Stimulated activated effector memory CD8-positive, alpha-beta T cell treated with anti-CD3 and anti-CD28 coated beads, Interleukin-12 subunit alpha, Interleukin-12 subunit beta, amount 100 ng/mL, for 72 hours (primary cell): Measurements from ENCODE around the gene RASGRF2.

Experiments used
- ATAC-seq: fragments of 150-1000 bp; cut with Tn5 transposase; 2 replicates; pipeline ENCODE4 v1.10.0; 2021
- DNase-seq, 2 donors: peaks; one replicate each; pipeline ENCODE4 v3.0.0; 2021 to 2022; ENCODE audit warnings: low spot score in 2 of 2
- H3K27ac Mint-ChIP-seq: one replicate; pipeline ENCODE4 v1.8.0; 2022; ENCODE audit warnings: mild to moderate bottlenecking, mixed read lengths
- H3K36me3 Mint-ChIP-seq: one replicate; pipeline ENCODE4 v1.8.0; 2022; ENCODE audit warnings: mild to moderate bottlenecking, mixed read lengths
- H3K4me1 Mint-ChIP-seq: one replicate; pipeline ENCODE4 v1.8.0; 2022; ENCODE audit warnings: mixed read lengths
- H3K4me3 Mint-ChIP-seq: one replicate; pipeline ENCODE4 v1.8.0; 2022; ENCODE audit warnings: mild to moderate bottlenecking, mixed read lengths
- H3K9me3 Mint-ChIP-seq: one replicate; pipeline ENCODE4 v1.8.0; 2022; ENCODE audit warnings: mixed read lengths

The RASGRF2 gene

GRCh38 chr5:81181576-81182316 is 221.6 kb downstream of the RASGRF2 start:
- no peaks in the 10 kb centered on the region for H3K9me3 Mint-ChIP-seq
- peaks cover 11% of the 10 kb centered on the region for H3K4me1 Mint-ChIP-seq
- no peak for DNase-seq
- peaks cover 4% of the 10 kb centered on the region for H3K36me3 Mint-ChIP-seq
- H3K4me3 Mint-ChIP-seq, result no peak overlapping the region
- H3K27ac Mint-ChIP-seq, result peak overlapping the region; percentile 62
- ATAC-seq, result no peak

DNA sequence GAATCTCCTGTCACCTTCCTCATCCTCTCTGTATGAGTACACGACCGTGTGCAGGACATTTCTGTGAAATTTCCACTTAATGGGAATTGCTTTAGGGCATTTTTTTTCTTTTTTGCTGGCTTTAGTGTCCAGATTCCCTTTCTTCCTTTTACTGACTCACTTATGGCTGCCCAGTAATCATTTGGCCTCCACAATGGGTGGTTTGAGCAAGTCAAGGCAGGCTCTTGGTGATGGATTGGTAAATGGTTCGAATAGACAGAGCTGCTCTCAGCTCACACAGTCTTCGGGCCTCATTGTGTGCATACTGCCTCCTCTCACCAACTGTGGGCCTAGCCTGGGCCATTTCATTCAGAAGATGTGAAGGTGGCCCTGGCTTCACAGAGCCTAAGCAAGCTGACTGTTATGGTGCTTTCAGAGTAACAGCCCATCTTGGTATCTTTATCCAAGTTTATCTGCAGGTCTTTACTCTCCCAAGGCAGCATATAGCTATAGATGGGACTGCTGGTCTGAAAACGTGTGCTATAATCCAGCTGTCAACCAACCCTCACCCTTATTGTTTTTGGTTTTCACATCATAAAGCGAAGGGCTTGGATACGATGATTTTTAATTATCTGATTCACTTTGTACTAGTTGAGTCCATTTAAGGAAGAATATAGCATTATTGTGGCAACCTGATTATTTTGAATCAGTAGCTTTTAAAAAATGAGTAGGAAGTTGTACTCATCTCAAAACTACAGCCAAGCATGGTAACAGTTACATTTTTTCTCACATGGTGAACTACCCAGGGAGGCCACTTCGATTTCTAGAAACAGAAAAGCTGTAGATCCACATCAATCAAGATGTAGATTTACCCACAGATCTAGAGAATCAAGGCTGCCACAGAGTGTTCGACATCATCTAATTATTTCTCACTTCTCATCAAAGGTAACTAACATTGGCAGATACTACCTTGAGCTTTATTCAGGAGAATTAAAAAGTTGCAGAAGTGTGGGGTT is 222.5 kb downstream of the RASGRF2 start:
- Mint-ChIP-seq H3K27ac (peak overlapping the region; percentile 62), H3K9me3 (no peaks in the 10 kb centered on the region), H3K36me3 (peaks cover 4% of the 10 kb centered on the region), H3K4me1 (peaks cover 12% of the 10 kb centered on the region), H3K4me3 (no peak overlapping the region)
- ATAC-seq (peak; percentile 82), DNase-seq (no peak)

DNA sequence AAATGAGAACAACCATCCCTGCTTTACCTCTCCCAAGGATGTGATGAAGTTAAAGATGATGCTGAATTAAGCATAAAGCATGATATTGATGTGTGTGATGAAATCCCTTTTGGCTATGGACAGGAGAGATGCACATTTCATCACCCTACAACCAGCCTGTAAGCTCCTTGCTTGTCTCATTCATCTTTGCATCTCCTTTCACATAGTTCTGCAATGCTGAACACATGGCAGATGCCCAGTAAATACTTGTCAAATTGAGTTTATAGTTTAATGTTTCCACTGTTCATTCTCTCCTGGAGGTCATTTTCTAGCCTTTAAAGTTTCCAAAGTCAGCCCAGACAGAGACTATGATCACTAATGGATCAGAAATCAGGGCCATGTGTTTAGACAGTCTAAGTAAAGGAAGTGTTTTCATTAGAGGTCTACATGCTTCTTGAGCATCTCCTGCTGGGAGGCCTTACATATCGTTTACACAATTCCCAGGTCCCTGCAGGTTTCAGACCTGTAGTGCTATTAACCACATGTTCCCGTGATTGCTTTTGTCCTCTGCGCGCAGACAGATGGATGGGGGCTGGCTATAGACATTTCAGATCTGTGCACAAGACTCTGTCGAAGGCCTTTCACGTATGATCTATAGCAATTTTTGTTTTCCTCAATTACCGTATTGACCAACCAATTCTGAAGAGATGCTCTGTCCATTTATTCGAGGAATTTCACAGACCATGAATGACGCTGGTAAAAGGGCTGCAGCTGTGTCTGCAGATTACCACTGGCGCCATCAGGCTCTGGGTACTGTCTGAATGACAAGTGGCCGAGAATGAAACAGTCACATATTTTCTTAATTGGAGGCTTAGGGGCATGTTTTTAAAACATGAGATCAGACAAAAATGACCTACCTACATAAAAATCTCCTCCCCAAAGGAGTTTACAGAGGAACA is 223.9 kb downstream of the RASGRF2 start:
- Mint-ChIP-seq H3K27ac (peak overlapping the region; percentile 62), H3K4me1 (peaks cover 25% of the 10 kb centered on the region)

DNA sequence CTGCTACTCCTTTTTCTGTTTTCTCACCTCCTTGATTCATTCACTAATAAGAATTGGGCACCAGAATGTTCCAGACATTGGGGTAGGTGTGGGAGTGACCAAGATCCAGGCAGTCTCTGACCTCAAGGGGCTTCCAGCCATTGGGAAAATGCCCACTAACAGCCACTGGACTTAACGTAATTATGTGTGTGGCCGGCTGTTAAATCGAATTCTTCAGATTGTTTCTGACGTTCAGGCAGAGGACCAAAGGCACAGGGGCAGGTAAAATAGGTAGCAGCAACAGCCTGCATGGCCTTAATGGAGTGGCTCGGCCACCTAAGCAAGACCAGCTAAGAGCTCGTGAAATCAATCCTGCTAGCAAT is 224.6 kb downstream of the RASGRF2 start:
- Mint-ChIP-seq H3K27ac (peak overlapping the region; percentile 26), H3K4me1 (peaks cover 29% of the 10 kb centered on the region), H3K9me3 (no peaks in the 10 kb centered on the region), H3K36me3 (peaks cover 4% of the 10 kb centered on the region), H3K4me3 (no peak overlapping the region)
- ATAC-seq (no peak), DNase-seq (no peak)

More for the DNA sequence above, 223.9 kb downstream of the RASGRF2 start:
- ATAC-seq, result no peak
- no peak for DNase-seq
- Mint-ChIP-seq H3K9me3 (no peaks in the 10 kb centered on the region), H3K36me3 (peaks cover 4% of the 10 kb centered on the region), H3K4me3 (no peak overlapping the region)

DNA sequence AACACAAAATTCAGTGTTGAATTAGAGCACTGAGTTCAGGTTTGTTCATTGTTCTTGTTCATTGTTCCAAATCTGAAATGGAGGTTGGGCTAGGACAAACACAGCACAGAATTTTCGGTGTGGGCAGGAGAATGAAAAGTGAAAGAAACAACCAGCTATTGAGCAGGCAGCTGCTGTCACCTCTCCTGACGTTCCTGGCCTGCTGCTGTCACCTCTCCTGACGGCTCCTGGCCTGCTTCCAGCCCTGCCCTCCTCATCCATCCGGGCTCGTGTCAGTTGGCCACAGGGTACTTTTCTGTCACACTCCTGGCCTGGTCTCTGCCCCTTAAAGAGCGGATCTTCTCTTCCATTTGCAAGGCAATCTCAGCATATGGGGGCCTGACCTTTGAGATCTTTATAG is 227.7 kb downstream of the RASGRF2 start:
- H3K36me3 Mint-ChIP-seq, result peaks cover 4% of the 10 kb centered on the region
- H3K9me3 Mint-ChIP-seq, result no peaks in the 10 kb centered on the region
- DNase-seq (no peak), ATAC-seq (no peak)
- peak overlapping the region; percentile 81 for H3K27ac Mint-ChIP-seq
- H3K4me1 Mint-ChIP-seq, result peaks cover 21% of the 10 kb centered on the region
- peak overlapping the region; percentile 18 for H3K4me3 Mint-ChIP-seq

DNA sequence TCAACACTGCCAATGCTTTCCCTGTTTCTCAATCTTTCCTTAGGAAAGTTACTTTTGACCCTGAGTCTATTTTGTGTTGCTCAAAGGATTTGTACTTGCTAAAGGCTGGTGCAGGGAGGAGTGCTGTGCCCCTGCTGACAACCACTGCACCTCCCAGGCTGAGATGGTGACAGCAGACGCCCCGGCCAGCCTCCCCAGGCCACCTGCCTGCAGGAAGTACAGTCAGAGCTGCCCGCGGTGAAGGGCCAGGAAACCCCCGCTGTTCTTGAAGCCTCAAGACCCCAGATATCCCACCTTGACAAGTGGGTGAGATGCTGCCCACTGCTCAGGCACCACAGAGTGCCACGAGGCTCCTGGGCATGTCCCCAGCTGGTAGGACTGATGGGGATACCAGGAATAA is 228.8 kb downstream of the RASGRF2 start:
- Mint-ChIP-seq H3K9me3 (no peaks in the 10 kb centered on the region), H3K4me3 (peak overlapping the region; percentile 18), H3K4me1 (peaks cover 18% of the 10 kb centered on the region), H3K36me3 (peaks cover 4% of the 10 kb centered on the region), H3K27ac (peak overlapping the region; percentile 81)
- peak; percentile 87 for ATAC-seq
- peak in 1 of 2 donors; percentile 66 for DNase-seq

DNA sequence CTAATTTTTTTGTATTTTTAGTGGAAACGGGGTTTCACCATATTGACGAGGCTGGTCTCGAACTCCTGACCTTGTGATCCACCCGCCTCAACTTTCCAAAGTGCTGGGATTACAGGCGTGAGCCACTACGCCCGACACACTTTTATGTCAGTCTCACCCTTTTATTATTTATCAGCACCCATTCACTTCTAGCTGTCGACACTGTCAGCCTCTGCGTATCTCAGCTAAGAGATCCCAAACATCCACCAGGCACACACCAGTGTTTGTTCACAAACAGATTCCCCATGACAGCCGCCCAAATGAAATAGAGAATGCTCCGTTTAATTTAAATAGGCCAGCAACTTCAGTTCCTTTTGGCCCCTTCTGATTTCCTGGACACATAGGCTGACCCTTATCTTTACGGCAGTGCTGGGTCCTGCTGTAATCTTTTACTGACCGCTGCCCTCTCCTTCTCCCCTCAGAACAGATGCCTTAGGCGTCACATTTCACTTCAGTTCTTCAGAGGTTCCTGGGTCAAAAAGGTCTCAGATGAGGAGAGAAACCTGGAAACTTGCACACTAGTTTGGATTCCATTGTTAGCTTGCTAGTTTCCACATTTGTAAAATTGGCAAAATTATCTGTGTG is 229.8 kb downstream of the RASGRF2 start:
- DNase-seq (no peak), ATAC-seq (no peak)
- peak overlapping the region; percentile 81 for H3K27ac Mint-ChIP-seq
- H3K36me3 Mint-ChIP-seq, result no peaks in the 10 kb centered on the region
- H3K9me3 Mint-ChIP-seq, result no peaks in the 10 kb centered on the region
- peaks cover 24% of the 10 kb centered on the region for H3K4me1 Mint-ChIP-seq
- no peak overlapping the region for H3K4me3 Mint-ChIP-seq

DNA sequence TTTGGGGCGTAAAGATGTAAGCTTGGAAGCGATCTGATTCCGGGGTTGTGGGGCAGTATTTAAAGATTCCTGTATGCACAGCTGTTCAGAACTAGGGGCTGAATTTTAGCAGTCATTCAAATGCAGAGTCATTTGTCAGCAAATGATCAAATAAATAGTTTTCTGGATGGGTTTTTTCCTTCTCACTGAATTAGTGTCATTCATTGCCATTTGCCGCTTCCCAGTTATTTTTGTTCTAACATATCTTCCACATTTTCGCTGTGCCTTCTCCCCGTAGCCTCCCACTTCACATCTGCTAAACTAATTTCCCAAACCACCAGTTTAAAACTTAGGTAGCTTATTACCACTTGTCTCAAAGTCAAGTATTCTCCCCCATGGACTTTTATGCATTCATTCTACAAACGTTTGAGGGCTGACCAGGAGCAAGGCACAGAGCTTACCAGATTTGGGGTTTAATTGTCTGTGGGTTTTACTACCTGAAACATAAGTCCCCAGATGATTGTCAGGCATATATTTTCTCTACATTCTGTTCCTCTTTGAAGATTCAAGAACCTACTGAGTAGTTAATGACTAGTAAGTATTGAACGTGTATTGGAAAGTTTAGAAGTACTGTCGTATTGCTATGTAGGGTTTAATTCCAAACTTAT is 231.7 kb downstream of the RASGRF2 start:
- no peaks in the 10 kb centered on the region for H3K36me3 Mint-ChIP-seq
- no peaks in the 10 kb centered on the region for H3K9me3 Mint-ChIP-seq
- DNase-seq (no peak), ATAC-seq (no peak)
- no peak overlapping the region for H3K4me3 Mint-ChIP-seq
- no peak overlapping the region for H3K27ac Mint-ChIP-seq
- H3K4me1 Mint-ChIP-seq, result peaks cover 26% of the 10 kb centered on the region

DNA sequence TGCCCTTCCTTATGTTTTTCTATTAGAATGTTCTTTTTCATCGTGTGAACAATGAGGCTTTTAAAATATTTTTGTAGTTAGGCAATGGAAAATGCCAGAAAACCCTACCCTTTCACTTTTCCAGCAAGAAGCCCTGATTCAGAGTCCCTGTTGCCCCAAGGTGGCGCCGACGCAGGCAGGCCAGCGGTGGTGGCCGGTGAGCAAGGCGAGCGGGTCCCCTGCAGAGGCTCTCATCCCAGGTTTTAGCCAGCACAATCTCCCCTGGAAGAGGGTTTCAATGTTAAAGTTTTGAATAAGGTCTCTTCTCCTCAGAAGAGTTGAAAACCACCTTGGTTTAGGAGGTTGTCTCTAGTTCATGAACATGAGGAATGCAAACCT is 232.2 kb downstream of the RASGRF2 start:
- no peaks in the 10 kb centered on the region for H3K9me3 Mint-ChIP-seq
- no peak overlapping the region for H3K27ac Mint-ChIP-seq
- no peak for DNase-seq
- H3K36me3 Mint-ChIP-seq, result no peaks in the 10 kb centered on the region
- H3K4me1 Mint-ChIP-seq, result peaks cover 26% of the 10 kb centered on the region
- no peak overlapping the region for H3K4me3 Mint-ChIP-seq
- ATAC-seq, result no peak

GRCh38 chr5:81194633-81195334 is 234.6 kb downstream of the RASGRF2 start:
- H3K36me3 Mint-ChIP-seq, result no peaks in the 10 kb centered on the region
- H3K9me3 Mint-ChIP-seq, result no peaks in the 10 kb centered on the region
- ATAC-seq (peak; percentile 98), DNase-seq (peak; percentile 87 to 90)
- H3K4me3 Mint-ChIP-seq, result peak overlapping the region; percentile 26
- H3K4me1 Mint-ChIP-seq, result peaks cover 8% of the 10 kb centered on the region
- no peak overlapping the region for H3K27ac Mint-ChIP-seq

DNA sequence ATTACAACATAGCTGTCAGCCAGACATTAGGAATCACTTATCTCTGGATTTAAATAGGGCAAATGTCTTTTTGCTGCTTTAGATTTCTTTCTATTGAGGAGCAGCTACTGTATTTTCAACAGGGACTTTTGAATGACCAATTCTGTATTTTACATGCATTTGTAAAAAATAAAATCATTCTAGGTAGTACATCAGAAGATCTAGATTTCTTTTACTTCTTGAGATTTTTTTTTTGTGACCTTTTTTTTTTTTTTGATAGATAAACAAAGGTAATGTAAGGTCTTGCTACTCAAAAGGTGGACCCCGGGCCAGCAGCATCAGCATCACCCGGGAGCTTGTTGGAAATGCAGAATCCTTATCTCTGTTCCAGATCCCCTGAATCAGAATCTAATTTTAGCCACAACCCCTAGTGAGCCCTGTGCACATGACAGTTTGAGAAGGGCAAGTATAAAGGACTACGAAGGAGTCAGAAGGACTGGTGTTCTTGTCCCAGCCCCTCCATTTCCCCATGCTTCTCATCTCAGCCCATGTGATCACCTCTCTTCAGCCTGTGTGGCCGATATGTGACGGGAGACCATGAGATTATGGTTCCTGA is 235.3 kb downstream of the RASGRF2 start:
- DNase-seq (no peak), ATAC-seq (no peak)
- Mint-ChIP-seq H3K4me1 (peaks cover 8% of the 10 kb centered on the region), H3K36me3 (no peaks in the 10 kb centered on the region), H3K27ac (no peak overlapping the region), H3K9me3 (no peaks in the 10 kb centered on the region), H3K4me3 (peak overlapping the region; percentile 26)

GRCh38 chr5:81202655-81203054 is 242.5 kb downstream of the RASGRF2 start:
- H3K4me1 Mint-ChIP-seq, result no peaks in the 10 kb centered on the region
- H3K4me3 Mint-ChIP-seq, result no peak overlapping the region
- no peak for DNase-seq
- H3K27ac Mint-ChIP-seq, result no peak overlapping the region
- peaks cover 18% of the 10 kb centered on the region for H3K36me3 Mint-ChIP-seq
- no peak for ATAC-seq
- no peaks in the 10 kb centered on the region for H3K9me3 Mint-ChIP-seq

DNA sequence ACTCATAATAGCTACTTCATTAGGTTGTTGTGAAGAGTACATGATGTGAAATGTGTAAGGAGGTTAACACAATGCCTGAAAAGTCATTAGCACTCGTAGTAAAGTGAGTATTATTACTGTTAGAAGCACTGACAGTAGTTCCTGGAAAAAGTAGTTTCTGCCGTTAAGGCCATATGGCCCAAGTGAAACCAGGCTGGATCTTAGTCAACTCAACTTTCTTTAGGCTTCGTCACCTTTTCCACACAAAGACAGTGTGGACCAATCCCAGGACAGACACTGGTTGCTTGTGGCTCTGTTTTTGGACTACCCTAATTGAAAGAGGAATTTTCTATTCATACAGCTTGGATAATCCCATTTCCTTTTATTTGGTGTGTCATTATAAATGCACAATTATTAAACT is 243.6 kb downstream of the RASGRF2 start:
- Mint-ChIP-seq H3K36me3 (peaks cover 24% of the 10 kb centered on the region), H3K4me1 (no peaks in the 10 kb centered on the region), H3K4me3 (no peak overlapping the region), H3K9me3 (no peaks in the 10 kb centered on the region), H3K27ac (no peak overlapping the region)
- ATAC-seq, result peak; percentile 48
- DNase-seq, result no peak
